Measurements from ENCODE around the gene NLRC5.

The NLRC5 gene

DNA sequence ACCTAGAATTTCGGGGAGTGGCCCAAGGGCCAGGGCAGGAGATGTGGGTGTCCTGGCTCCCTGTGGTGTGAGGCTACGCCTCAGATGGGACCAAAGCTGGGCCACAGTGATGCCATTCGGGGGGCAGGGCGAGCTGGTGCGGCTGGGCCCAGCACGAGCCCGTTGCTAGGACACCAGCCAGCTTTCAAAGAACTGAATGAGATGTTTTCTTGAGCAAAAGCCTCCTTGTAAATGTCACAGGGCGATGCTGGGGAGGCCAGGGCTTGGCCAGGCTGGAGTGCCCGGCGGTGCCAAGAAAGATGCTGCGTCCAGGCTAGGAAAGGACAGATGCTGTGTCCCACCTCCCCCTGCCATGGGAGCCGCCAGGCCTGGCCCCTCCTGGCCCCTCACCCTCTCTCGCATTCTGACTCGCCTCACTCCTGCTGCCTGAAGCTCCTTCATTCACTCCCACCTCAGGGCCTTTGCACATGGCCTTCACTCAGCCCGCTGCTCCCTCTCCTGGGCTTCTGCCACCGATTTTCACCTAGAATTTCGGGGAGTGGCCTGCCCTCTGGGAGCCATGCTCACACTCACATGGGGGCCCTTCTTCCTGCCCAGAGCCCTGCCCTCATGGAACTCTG is 142.1 kb downstream of the NLRC5 start:
- H3K4me3 Mint-ChIP-seq = no peak overlapping the region
- H3K9me3 Mint-ChIP-seq = no peaks in the 10 kb centered on the region

DNA sequence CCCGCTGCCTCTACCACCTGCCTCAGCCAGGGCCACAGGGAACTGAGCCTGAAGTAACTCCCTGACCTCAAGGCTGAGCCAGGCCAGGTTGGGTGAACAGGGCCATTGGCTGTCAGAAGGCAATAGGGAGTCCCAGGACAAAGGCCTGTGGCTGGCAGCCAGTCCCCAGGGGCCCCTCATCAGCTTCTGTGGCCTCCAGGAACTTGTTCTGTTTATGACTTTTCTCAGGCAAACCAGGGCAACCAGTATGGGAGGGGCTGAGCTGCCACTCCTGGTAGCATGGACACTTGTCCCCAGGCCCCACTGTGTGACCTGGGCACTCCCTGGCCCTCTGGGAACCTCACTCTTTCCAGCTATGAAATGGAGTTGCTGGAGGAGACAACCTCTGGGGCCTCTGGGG is 143.1 kb downstream of the NLRC5 start:
- Mint-ChIP-seq H3K27ac (peak overlapping the region in 1 of 3 experiments; percentile 25), H3K27me3 (ENCODE audit: low read depth) (peaks cover 4% of the 10 kb centered on the region), H3K4me1 (no peaks in the 10 kb centered on the region), H3K36me3 (ENCODE audit: low read depth) (no peaks in the 10 kb centered on the region), H3K4me3 (no peak overlapping the region), H3K9me3 (no peaks in the 10 kb centered on the region)
- no peak for TF ChIP-seq CTCF (IDR thresholded peaks at IDR 0.05; ENCODE audit: unreplicated experiment in 3 of 3)

More for the DNA sequence above, 142.1 kb downstream of the NLRC5 start:
- TF ChIP-seq CTCF (IDR thresholded peaks at IDR 0.05; ENCODE audit: unreplicated experiment in 3 of 3) = no peak
- H3K27me3 Mint-ChIP-seq (ENCODE audit: low read depth) = peaks cover 4% of the 10 kb centered on the region
- no peaks in the 10 kb centered on the region for H3K36me3 Mint-ChIP-seq (ENCODE audit: low read depth)
- no peaks in the 10 kb centered on the region for H3K4me1 Mint-ChIP-seq
- H3K27ac Mint-ChIP-seq = no peak overlapping the region

DNA sequence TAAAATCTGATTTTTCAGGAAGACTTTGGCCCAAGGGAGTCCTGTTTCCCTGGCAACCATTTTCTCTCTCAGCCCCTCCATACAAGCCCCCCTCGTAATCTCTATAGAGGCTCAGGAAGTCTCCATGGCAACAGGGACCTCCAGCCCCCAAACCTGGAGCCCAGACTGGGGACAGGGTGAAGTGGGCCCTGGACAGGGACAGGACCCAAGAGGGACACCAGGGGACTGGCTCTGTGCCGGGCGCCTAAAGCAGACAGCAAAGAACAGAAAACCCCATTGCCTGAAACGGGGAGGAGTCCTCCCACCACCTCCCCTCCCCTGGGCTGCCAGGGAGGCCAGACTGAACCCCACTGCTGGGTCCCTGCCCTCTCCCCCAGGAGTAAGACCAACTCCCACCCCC is 143.7 kb downstream of the NLRC5 start:
- Mint-ChIP-seq H3K27me3 (ENCODE audit: low read depth) (peaks cover 4% of the 10 kb centered on the region), H3K36me3 (ENCODE audit: low read depth) (no peaks in the 10 kb centered on the region), H3K27ac (peak overlapping the region in 1 of 3 experiments; percentile 25), H3K9me3 (no peaks in the 10 kb centered on the region), H3K4me1 (no peaks in the 10 kb centered on the region), H3K4me3 (no peak overlapping the region)
- no peak for TF ChIP-seq CTCF (IDR thresholded peaks at IDR 0.05; ENCODE audit: unreplicated experiment in 3 of 3)
